Measurements from ENCODE around the gene PRPF18. TPM values are rescaled to one million over a fixed set of nuclear protein-coding genes. Genes with fewer than 3 reads are reported as not detected.

PRPF18 gene
- polyA plus RNA-seq, 1 donor from 2014 or later = 56.7 TPM

DNA sequence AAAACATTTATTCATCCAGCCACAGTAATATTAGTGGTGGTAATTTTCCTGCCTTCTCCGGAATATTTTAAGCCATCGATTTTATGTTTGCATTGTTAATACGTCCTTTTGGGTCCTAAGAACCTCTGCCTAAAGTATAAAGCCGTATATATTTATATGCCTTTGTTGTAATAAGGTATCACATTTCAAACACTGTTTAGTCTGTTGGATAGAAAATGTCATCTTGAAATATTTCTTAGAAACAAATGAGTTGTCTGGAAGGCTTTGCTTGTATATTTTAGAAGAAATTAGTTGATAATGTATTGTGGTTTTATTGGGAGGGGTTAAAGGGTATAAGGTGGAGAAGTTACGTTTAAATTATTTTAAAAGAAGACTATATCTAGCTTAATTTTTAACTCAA, 11.1 kb downstream of the PRPF18 start:
- no peak for TF ChIP-seq EP300 (conservative IDR thresholded peaks at IDR 0.05; ENCODE audit: poor library complexity, severe bottlenecking)
- no peak for TF ChIP-seq CTCF (IDR thresholded peaks at IDR 0.05; ENCODE audit: poor library complexity, severe bottlenecking)
- TF ChIP-seq SMC3 (conservative IDR thresholded peaks at IDR 0.05; ENCODE audit: poor library complexity) = no peak
- TF ChIP-seq RAD21 (conservative IDR thresholded peaks at IDR 0.05) = no peak
- TF ChIP-seq REST (IDR thresholded peaks at IDR 0.05; ENCODE audit: borderline replicate concordance) = no peak
- TF ChIP-seq POLR2AphosphoS5 (IDR thresholded peaks at IDR 0.05) = no peak
- no peak for TF ChIP-seq EZH2 (IDR thresholded peaks at IDR 0.05; ENCODE audit: borderline replicate concordance, insufficient read depth, low read length, poor library complexity, severe bottlenecking)
- no peak for TF ChIP-seq MXI1 (conservative IDR thresholded peaks at IDR 0.05; ENCODE audit: poor library complexity, severe bottlenecking)
- H3K79me2 ChIP-seq (replicated peaks; ENCODE audit: insufficient read depth, low read length) = peaks cover 13% of the 10 kb centered on the region
- no peak overlapping the region for H3K4me2 ChIP-seq (ENCODE audit: low read length)
- H3F3A ChIP-seq (ENCODE audit: insufficient read depth, low read length, poor library complexity, severe bottlenecking) = no peaks in the 10 kb centered on the region
- H2AFZ ChIP-seq (ENCODE audit: low read depth, low read length) = no peak overlapping the region
- H3K9ac ChIP-seq (ENCODE audit: low read length) = no peak overlapping the region
- no peaks in the 10 kb centered on the region for H4K20me1 ChIP-seq (ENCODE audit: insufficient read depth)
- H3K27ac ChIP-seq (ENCODE audit: low read length) = no peak overlapping the region
- H3K9me3 ChIP-seq (ENCODE audit: low read length) = no peaks in the 10 kb centered on the region
- H3K36me3 ChIP-seq (ENCODE audit: insufficient read depth, low read length) = no peaks in the 10 kb centered on the region
- no peaks in the 10 kb centered on the region for H3K9me2 ChIP-seq (ENCODE audit: insufficient read depth, low read length)
- no peak overlapping the region for H3K4me3 ChIP-seq (ENCODE audit: low read length)
- H3K27me3 ChIP-seq (ENCODE audit: insufficient read depth, low read depth, low read length) = no peaks in the 10 kb centered on the region

DNA sequence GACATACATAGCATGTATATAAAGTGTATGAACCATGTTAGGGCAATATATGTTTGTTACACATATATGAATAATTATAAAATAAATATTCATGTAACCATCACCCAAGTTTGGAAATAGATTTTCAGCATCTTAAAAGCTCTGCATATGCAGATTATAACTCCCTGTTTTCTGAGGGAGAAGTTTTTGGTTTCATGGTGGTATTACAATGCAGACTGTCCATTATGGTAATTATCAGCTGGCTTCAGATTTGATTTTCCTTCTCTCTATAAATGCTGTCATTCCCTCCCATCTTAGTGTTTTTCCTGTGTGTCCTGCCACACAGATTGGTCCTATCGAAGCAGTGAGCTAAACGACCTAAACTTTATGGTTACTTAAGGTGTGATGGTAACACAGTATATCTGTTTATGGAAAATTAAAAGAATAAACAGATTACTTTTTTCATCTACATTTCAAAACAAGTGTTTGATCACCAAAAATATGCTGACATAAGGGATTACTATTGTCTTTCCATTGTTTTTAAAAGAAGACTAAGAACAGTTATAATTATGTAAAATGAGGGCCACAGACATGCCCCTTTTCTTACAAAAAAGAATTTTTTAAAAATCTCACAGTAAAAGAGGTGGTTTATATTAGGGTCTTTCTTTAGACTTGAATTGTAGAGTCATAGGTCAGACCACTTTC, 17.7 kb downstream of the PRPF18 start:
- no peak for TF ChIP-seq CTCF (IDR thresholded peaks at IDR 0.05; ENCODE audit: poor library complexity, severe bottlenecking)
- TF ChIP-seq EZH2 (IDR thresholded peaks at IDR 0.05; ENCODE audit: borderline replicate concordance, insufficient read depth, low read length, poor library complexity, severe bottlenecking) = no peak
- TF ChIP-seq SMC3 (conservative IDR thresholded peaks at IDR 0.05; ENCODE audit: poor library complexity) = no peak
- TF ChIP-seq MXI1 (conservative IDR thresholded peaks at IDR 0.05; ENCODE audit: poor library complexity, severe bottlenecking) = no peak
- no peak for TF ChIP-seq POLR2AphosphoS5 (IDR thresholded peaks at IDR 0.05)
- no peak for TF ChIP-seq REST (IDR thresholded peaks at IDR 0.05; ENCODE audit: borderline replicate concordance)
- no peak for TF ChIP-seq EP300 (conservative IDR thresholded peaks at IDR 0.05; ENCODE audit: poor library complexity, severe bottlenecking)
- no peak for TF ChIP-seq RAD21 (conservative IDR thresholded peaks at IDR 0.05)
- TF ChIP-seq TAF1 (IDR thresholded peaks at IDR 0.05; ENCODE audit: low read depth) = no peak
- no peak overlapping the region for H3K9ac ChIP-seq (ENCODE audit: low read length)
- H3K9me3 ChIP-seq (ENCODE audit: low read length) = no peaks in the 10 kb centered on the region
- H3F3A ChIP-seq (ENCODE audit: insufficient read depth, low read length, poor library complexity, severe bottlenecking) = no peaks in the 10 kb centered on the region
- no peak overlapping the region for H3K4me2 ChIP-seq (ENCODE audit: low read length)
- no peaks in the 10 kb centered on the region for H3K9me2 ChIP-seq (ENCODE audit: insufficient read depth, low read length)
- H3K27me3 ChIP-seq (ENCODE audit: insufficient read depth, low read depth, low read length) = no peaks in the 10 kb centered on the region
- no peak overlapping the region for H3K27ac ChIP-seq (ENCODE audit: low read length)
- no peaks in the 10 kb centered on the region for H3K36me3 ChIP-seq (ENCODE audit: insufficient read depth, low read length)
- no peak overlapping the region for H2AFZ ChIP-seq (ENCODE audit: low read depth, low read length)
- no peaks in the 10 kb centered on the region for H4K20me1 ChIP-seq (ENCODE audit: insufficient read depth)
- no peak overlapping the region for H3K4me3 ChIP-seq (ENCODE audit: low read length)
- no peaks in the 10 kb centered on the region for H3K79me2 ChIP-seq (replicated peaks; ENCODE audit: insufficient read depth, low read length)
